NT2/D1 (cell line): Measurements from ENCODE around the gene KRTAP1-3.
"Not testable (repeated sequence)": the region's sequence is repeated elsewhere in the genome, so short reads cannot be mapped to it uniquely, and the experiment has no call there.

Experiments used
- SUZ12 ChIP-seq: IDR thresholded peaks from 2 replicates; pipeline ENCODE4 v1.6.1; 2011; ENCODE audit not compliant: insufficient read length, insufficient read depth; ENCODE audit errors: extremely low read depth
- YY1 ChIP-seq: IDR thresholded peaks from 2 replicates; pipeline ENCODE4 v1.6.1; 2011; ENCODE audit not compliant: insufficient read length, insufficient read depth
- ZNF274 ChIP-seq: IDR thresholded peaks from 2 replicates; pipeline ENCODE4 v1.6.1; 2011; ENCODE audit warnings: mild to moderate bottlenecking, low read depth, low read length

DNA sequence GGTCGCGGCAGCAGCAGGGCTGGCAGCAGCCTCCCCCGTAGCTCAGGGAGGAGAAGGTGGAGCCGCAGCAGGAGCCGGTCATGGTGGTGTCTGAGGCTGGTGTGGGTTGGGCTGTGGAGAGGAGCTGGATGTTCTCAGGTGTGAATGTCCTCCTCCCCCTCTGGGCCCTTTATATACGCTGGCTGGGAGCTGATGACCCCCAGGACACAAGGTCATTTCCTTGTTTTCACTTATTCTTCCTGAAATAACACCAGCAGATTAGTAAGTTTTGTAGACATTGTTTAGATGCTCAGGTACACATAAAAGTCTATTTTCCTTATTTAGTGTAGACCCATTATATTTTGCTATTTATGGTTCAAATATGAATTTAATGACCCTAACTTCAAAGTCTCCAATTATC lies 20.5 kb upstream of the KRTAP1-3 start, which contains the start of gene KRTAP2-2:
- not testable (repeated sequence) for TF ChIP-seq YY1, ZNF274, SUZ12
